Heart left ventricle (tissue), 13 donors: ENCODE results near the gene LAMA1.
"Not testable (repeated sequence)": the region's sequence is repeated elsewhere in the genome, so short reads cannot be mapped to it uniquely, and the experiment has no call there.

Source experiments
- POLR2A ChIP-seq, 2 donors: fragments of 450-650 bp; IDR thresholded peaks; one replicate each; pipeline ENCODE4 v1.6.1; 2017; ENCODE audit warnings: antibody characterized with exemption in 2 of 2, mild to moderate bottlenecking in 2 of 2, moderate library complexity in 2 of 2
- TF ChIP-seq, protein P1 (sequence below), 12 donors: fragments of 200-600 bp; sonication (generic) in 4 of 12; IDR thresholded peaks; one replicate each; pipeline versions ENCODE4 v1.5.0 to v1.8.0; 2018 to 2022; ENCODE audit warnings: antibody characterized with exemption in 12 of 12, mild to moderate bottlenecking in 5 of 12
- donor health status: ischemic (EF 13 %, LVEDD 7.1; RV severe dilation, severe dysfunction).
- donor health status: DM: no; HTN: yes; CAD: no.
- donor health status: DM: no; HTN: no; CAD: no.
- donor health status: ischemic (EF 25% LVEDD 6.9; RV normal size, moderate dysfunction).
- donor health status: ischemic (EF 25% LVEDD 5.7; RV mildly dilated, moderate dysfunction).
- donor health status: ischemic (EF 35%, LVEDD 5.7; RV mildly dilated, moderate dysfunction).
- donor health status: nonischemic (EF 11% LVEDD 7.7; RV severe dilation, severe dysfunction).
- donor health status: DM: yes; HTN: yes; CAD: no.
- donor health status: PGD.
- donor health status: ischemic (EF 29% LVEDD 5.4; RV normal size, mild dysfunction).
- donor health status: nonischemic (EF 23%, LVEDD 6.1; RV moderate dilation, normal function).

DNA sequence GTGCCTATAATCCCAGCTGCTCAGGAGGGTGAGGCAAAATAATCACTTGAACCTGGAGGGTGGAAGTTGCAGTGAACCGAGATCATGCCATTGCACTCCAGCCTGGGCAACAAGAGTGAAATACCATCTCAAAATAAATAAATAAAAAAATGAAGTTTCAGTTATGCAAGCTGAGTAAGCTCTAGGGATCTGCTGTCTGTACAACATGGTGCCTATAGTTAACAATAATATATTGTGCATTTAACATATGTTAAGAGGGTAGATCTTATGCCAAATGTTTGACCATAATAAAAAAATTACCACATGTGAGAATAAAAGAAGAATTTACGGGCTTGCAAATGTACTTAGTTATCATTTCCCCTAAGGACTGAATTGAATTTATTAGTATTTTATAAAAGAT is 179.2 kb downstream of the LAMA1 start:
- TF ChIP-seq, protein P1, sequence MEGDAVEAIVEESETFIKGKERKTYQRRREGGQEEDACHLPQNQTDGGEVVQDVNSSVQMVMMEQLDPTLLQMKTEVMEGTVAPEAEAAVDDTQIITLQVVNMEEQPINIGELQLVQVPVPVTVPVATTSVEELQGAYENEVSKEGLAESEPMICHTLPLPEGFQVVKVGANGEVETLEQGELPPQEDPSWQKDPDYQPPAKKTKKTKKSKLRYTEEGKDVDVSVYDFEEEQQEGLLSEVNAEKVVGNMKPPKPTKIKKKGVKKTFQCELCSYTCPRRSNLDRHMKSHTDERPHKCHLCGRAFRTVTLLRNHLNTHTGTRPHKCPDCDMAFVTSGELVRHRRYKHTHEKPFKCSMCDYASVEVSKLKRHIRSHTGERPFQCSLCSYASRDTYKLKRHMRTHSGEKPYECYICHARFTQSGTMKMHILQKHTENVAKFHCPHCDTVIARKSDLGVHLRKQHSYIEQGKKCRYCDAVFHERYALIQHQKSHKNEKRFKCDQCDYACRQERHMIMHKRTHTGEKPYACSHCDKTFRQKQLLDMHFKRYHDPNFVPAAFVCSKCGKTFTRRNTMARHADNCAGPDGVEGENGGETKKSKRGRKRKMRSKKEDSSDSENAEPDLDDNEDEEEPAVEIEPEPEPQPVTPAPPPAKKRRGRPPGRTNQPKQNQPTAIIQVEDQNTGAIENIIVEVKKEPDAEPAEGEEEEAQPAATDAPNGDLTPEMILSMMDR (IDR thresholded peaks at IDR 0.05), result not testable (repeated sequence)
- not testable (repeated sequence) for TF ChIP-seq POLR2A (IDR thresholded peaks at IDR 0.05)
